ENCODE measurements around the gene ESRRB.

Gene ESRRB

DNA sequence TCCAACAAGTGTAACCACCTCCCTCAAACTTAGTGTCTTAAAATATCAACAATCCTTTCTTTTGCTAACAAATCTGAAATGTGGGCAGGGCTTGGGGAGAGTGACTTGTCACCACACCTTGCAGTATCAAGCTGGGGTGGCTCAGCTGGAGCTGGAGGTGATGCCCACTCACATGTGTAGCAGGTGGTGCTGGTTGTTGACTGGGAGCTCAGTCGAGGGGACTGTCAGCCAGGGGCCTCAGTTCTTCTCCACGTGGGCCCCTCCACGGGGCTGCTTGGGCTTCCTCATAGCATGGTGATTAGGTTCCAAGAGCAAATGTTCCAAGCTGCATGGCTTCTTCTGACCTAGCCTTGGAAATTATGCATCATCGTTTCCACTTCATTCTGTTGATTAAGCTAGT, 32.6 kb upstream of the ESRRB start:
- TF ChIP-seq, protein P1, sequence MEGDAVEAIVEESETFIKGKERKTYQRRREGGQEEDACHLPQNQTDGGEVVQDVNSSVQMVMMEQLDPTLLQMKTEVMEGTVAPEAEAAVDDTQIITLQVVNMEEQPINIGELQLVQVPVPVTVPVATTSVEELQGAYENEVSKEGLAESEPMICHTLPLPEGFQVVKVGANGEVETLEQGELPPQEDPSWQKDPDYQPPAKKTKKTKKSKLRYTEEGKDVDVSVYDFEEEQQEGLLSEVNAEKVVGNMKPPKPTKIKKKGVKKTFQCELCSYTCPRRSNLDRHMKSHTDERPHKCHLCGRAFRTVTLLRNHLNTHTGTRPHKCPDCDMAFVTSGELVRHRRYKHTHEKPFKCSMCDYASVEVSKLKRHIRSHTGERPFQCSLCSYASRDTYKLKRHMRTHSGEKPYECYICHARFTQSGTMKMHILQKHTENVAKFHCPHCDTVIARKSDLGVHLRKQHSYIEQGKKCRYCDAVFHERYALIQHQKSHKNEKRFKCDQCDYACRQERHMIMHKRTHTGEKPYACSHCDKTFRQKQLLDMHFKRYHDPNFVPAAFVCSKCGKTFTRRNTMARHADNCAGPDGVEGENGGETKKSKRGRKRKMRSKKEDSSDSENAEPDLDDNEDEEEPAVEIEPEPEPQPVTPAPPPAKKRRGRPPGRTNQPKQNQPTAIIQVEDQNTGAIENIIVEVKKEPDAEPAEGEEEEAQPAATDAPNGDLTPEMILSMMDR (IDR thresholded peaks at IDR 0.05; ENCODE audit: insufficient read depth, low read depth, low read length, missing control alignments): no peak
- DNase-seq (ENCODE audit: low read depth): no peak
- H3K4me3 ChIP-seq (ENCODE audit: low read depth, low read length): no peak overlapping the region

GRCh38 chr14:76346391-76347160, 29.4 kb upstream of the ESRRB start:
- TF ChIP-seq, protein P1 (IDR thresholded peaks at IDR 0.05; ENCODE audit: insufficient read depth, low read depth, low read length, missing control alignments): no peak
- no peak overlapping the region for H3K4me3 ChIP-seq (ENCODE audit: low read depth, low read length)
- peak; percentile 7 for DNase-seq (ENCODE audit: low read depth)

DNA sequence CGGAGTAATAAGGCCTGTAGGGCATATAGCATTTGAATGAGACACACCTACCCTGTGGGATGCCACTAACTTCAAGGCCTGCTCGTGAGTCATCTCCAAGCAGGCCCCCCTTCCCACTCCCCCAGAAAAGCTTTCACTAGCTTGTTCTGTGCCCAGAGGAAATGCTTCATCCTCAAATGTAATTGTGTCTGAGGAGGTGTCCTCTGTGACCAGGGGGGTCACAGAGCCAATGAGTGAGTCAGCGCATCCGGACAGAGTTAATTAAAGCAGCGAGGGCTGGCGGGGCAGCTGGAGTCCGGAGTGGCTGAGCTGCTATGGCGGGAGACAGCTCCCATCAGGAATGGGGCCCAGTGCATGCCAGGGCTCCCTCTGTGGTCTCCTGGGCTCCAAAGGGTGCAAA, 27.0 kb upstream of the ESRRB start:
- DNase-seq (ENCODE audit: low read depth): no peak
- TF ChIP-seq, protein P1 (IDR thresholded peaks at IDR 0.05; ENCODE audit: insufficient read depth, low read depth, low read length, missing control alignments): no peak
- no peak overlapping the region for H3K4me3 ChIP-seq (ENCODE audit: low read depth, low read length)

DNA sequence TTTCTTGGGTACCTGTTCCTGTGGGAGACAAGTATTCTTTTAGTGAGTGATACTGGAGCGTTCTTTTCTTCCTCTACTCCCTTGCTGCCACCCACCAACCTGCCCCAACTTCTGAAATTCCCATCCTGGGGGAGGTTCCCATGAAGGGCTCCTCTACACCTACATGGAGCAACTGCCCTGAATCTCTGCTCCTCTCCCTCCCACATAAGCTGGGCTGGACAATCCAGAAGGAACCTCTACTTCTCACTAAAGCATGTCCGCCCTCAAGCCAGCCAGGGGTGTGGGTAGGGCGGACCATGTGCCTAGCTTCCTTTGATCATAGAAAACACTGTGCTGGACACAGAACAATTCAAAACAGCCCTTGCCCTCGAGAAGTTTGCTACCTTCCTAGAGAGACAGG, 25.9 kb upstream of the ESRRB start:
- no peak overlapping the region for H3K4me3 ChIP-seq (ENCODE audit: low read depth, low read length)
- DNase-seq (ENCODE audit: low read depth): no peak
- TF ChIP-seq, protein P1 (IDR thresholded peaks at IDR 0.05; ENCODE audit: insufficient read depth, low read depth, low read length, missing control alignments): no peak

GRCh38 chr14:76350671-76351070, 25.3 kb upstream of the ESRRB start:
- H3K4me3 ChIP-seq (ENCODE audit: low read depth, low read length): no peak overlapping the region
- DNase-seq (ENCODE audit: low read depth): no peak
- TF ChIP-seq, protein P1 (IDR thresholded peaks at IDR 0.05; ENCODE audit: insufficient read depth, low read depth, low read length, missing control alignments): no peak

GRCh38 chr14:76351941-76352340, 24.0 kb upstream of the ESRRB start:
- no peak for DNase-seq (ENCODE audit: low read depth)
- TF ChIP-seq, protein P1 (IDR thresholded peaks at IDR 0.05; ENCODE audit: insufficient read depth, low read depth, low read length, missing control alignments): no peak
- no peak overlapping the region for H3K4me3 ChIP-seq (ENCODE audit: low read depth, low read length)
